PFSK-1 (cell line): ENCODE measurements around the gene TBX3.

Experiments
- FOXP2 ChIP-seq: optimal IDR thresholded peaks from 2 replicates; pipeline ENCODE3; 2011; ENCODE audit warnings: borderline replicate concordance, control low read depth, inconsistent platforms; ENCODE audit not compliant: insufficient read depth; ENCODE audit errors: extremely low read length, extremely low read depth
- POLR2AphosphoS5 ChIP-seq: IDR thresholded peaks from 2 replicates; pipeline ENCODE4 v1.6.1; 2012; ENCODE audit warnings: low read depth, mild to moderate bottlenecking, control low read depth, low read length, moderate library complexity
- SIN3A ChIP-seq: IDR thresholded peaks from 2 replicates; pipeline ENCODE4 v1.6.1; 2012; ENCODE audit warnings: mild to moderate bottlenecking, low read length, moderate library complexity, borderline replicate concordance; ENCODE audit not compliant: insufficient read depth
- TAF1 ChIP-seq: IDR thresholded peaks from 2 replicates; pipeline ENCODE4 v1.6.1; 2012; ENCODE audit warnings: low read length, control low read depth, borderline replicate concordance; ENCODE audit not compliant: insufficient read depth
- TF ChIP-seq, protein P1 (sequence below), 2 experiments: IDR thresholded peaks; 2 replicates each; pipeline versions ENCODE4 v1.6.1 to v1.8.0; 2011 to 2012; ENCODE audit warnings: low read depth in 2 of 2, low read length in 2 of 2, control low read depth in 1 of 2, inconsistent platforms in 1 of 2, mild to moderate bottlenecking in 1 of 2, moderate library complexity in 1 of 2; ENCODE audit not compliant: insufficient read depth in 1 of 2

Gene TBX3

DNA sequence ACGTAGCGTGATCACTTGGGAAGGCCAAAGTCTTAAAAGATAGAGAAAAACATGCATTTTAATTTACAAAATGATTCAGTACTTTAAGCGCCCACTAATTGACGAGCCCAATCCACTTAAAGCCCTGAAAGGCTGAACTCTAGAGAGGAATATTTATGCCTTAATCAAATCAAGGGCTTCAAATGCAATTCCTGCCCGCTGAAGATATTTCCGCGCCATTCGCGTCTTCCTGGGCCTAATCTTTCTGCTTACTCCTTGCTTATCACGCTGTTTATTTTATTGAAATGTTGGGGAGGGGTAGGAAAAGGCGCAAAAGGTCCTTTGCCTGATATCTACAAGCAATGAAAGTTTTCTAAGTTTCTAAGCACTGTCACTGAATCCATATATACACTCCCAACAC, 4.0 kb downstream of the TBX3 start:
- TF ChIP-seq, protein P1, sequence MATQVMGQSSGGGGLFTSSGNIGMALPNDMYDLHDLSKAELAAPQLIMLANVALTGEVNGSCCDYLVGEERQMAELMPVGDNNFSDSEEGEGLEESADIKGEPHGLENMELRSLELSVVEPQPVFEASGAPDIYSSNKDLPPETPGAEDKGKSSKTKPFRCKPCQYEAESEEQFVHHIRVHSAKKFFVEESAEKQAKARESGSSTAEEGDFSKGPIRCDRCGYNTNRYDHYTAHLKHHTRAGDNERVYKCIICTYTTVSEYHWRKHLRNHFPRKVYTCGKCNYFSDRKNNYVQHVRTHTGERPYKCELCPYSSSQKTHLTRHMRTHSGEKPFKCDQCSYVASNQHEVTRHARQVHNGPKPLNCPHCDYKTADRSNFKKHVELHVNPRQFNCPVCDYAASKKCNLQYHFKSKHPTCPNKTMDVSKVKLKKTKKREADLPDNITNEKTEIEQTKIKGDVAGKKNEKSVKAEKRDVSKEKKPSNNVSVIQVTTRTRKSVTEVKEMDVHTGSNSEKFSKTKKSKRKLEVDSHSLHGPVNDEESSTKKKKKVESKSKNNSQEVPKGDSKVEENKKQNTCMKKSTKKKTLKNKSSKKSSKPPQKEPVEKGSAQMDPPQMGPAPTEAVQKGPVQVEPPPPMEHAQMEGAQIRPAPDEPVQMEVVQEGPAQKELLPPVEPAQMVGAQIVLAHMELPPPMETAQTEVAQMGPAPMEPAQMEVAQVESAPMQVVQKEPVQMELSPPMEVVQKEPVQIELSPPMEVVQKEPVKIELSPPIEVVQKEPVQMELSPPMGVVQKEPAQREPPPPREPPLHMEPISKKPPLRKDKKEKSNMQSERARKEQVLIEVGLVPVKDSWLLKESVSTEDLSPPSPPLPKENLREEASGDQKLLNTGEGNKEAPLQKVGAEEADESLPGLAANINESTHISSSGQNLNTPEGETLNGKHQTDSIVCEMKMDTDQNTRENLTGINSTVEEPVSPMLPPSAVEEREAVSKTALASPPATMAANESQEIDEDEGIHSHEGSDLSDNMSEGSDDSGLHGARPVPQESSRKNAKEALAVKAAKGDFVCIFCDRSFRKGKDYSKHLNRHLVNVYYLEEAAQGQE (IDR thresholded peaks at IDR 0.05; ENCODE audit: insufficient read depth in 1 of 2, low read depth in 2 of 2, low read length in 2 of 2), result no peak

DNA sequence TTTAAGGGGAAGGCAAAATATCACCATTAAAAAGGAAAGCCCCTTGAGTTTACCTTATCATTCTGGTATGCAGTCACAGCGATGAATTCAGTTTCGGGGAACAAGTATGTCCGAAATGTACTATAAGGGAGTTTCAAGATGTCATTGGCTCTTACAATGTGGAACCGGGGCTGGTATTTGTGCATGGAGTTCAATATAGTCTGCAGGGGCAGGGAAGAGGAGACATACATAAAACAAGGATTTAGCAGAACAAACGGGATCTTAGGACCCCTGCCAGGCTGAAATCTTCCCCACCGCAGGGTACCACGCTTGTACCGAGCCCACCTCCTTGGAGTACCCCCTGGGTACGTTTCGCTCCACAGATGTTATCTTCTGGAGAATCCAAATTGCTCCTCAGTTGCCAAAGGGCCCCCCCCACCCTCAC, 4.5 kb downstream of the TBX3 start:
- no peak for TF ChIP-seq SIN3A
- no peak for TF ChIP-seq FOXP2
- TF ChIP-seq POLR2AphosphoS5, result no peak
- TF ChIP-seq, protein P1 (IDR thresholded peaks at IDR 0.05; ENCODE audit: insufficient read depth in 1 of 2, low read depth in 2 of 2, low read length in 2 of 2), result no peak
- TF ChIP-seq TAF1, result no peak

DNA sequence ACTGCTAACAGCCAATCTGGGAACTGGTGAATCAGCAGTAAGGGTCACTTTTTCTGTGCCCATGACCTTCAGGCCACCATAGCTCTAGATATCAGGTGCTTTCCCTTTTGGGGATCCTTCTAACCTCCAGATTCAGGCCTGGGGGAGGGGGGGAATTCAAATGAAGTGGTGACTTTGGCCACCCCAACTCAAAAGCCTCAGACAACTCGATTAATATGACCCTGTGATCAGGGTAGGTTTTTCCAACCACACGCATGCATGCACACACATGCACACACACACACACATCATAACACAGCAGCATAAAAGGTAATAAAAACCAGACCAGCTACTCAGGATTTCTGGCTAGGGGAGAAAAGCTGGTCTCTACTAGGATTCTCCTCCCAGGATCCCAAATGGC, 5.3 kb downstream of the TBX3 start:
- TF ChIP-seq FOXP2 (no peak), POLR2AphosphoS5 (no peak), SIN3A (no peak), TAF1 (no peak)
- TF ChIP-seq, protein P1 (IDR thresholded peaks at IDR 0.05; ENCODE audit: insufficient read depth in 1 of 2, low read depth in 2 of 2, low read length in 2 of 2), result no peak

DNA sequence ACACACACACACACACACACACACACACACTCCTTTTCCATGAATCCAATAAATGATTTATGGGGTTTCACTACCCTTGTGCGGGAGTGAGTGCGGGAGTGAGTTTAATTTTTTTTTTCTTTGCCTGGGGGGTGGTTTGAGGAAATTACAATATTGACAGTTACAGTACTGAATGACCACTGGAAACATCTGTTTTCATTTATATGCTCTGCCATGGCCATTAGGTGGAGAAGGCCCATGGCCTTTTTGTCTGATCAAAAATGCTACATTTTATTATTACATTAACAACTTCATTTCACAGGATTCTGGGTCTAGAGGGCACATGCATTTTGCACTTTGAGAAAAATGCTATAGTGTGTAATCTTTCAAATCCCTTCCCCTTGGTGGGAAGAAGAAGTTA, 5.9 kb downstream of the TBX3 start:
- TF ChIP-seq FOXP2 (no peak), POLR2AphosphoS5 (no peak), SIN3A (no peak), TAF1 (no peak)
- TF ChIP-seq, protein P1 (IDR thresholded peaks at IDR 0.05; ENCODE audit: insufficient read depth in 1 of 2, low read depth in 2 of 2, low read length in 2 of 2), result no peak

DNA sequence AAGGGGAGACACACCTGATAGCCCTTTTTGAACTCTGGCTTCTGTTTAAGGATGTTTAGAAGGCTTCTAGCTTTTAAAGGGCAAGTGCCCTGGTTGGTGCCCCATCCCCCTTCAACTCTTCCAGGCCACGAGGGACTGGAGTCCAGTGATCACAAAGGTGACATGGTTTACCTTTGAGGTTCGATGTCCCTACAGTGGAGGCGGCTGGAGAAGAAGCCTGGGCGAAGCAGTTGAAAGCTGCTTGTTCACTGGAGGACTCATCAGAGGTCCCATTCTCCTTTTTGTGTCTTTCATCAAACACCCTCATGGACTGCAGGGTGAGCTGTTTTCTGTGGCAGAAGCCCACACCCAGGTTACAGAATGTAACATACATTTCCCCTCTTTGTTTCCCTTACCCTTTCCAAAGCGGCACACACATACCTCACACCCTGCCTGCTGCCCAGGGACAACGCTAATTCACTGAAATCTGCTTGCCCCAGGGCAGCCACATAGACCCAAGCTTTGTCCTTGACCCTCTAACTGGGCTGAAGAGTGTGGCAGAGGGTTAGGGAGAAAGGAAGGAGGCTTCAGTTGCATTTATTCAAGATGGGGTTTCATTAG, 7.7 kb downstream of the TBX3 start:
- TF ChIP-seq FOXP2, result no peak
- TF ChIP-seq SIN3A, result no peak
- no peak for TF ChIP-seq POLR2AphosphoS5
- TF ChIP-seq TAF1, result no peak
- TF ChIP-seq, protein P1 (IDR thresholded peaks at IDR 0.05; ENCODE audit: insufficient read depth in 1 of 2, low read depth in 2 of 2, low read length in 2 of 2), result no peak
